CD4-positive, alpha-beta memory T cell (primary cell): Measurements from ENCODE around the gene ATRNL1. TPM values are rescaled to one million over a fixed set of nuclear protein-coding genes. Genes with fewer than 3 reads are reported as not detected.

Experiments used
- CTCF ChIA-PET: fragments of 350-600 bp; sonication (Branson Sonifier 250); formaldehyde crosslinking; loops from one replicate; lab custom pipeline; 2021; ENCODE audit warnings: inconsistent platforms; ENCODE audit not compliant: partially characterized antibody; lab: Charles Lee
- POLR2A ChIA-PET: fragments of 350-600 bp; sonication (Branson Sonifier 250); formaldehyde crosslinking; loops from one replicate; lab custom pipeline; 2021; ENCODE audit not compliant: partially characterized antibody; lab: Charles Lee
- DNase-seq, 5 donors: peaks; one replicate each; pipeline versions ENCODE4 v3.0.0 to v3.0.0-alpha.2; 2020 to 2022; ENCODE audit warnings: mixed read lengths in 1 of 5
- H3K27ac ChIP-seq: one replicate; pipeline ENCODE4 v1.7.0; 2013; ENCODE audit warnings: low read depth, low read length
- H3K27me3 ChIP-seq: 2 replicates; pipeline ENCODE4 v1.7.0; 2013; ENCODE audit warnings: mild to moderate bottlenecking, low read length, moderate library complexity; ENCODE audit not compliant: insufficient read depth
- H3K36me3 ChIP-seq: 2 replicates; pipeline ENCODE4 v1.7.0; 2013; ENCODE audit warnings: mild to moderate bottlenecking, low read length, moderate library complexity; ENCODE audit not compliant: insufficient read depth
- H3K4me1 ChIP-seq: 2 replicates; pipeline ENCODE4 v1.7.0; 2013; ENCODE audit warnings: mild to moderate bottlenecking, low read length, moderate library complexity; ENCODE audit not compliant: insufficient read depth
- H3K4me3 ChIP-seq, 2 donors: one replicate each; pipeline ENCODE4 v1.7.0; 2013; ENCODE audit warnings: low read length in 2 of 2, mild to moderate bottlenecking in 1 of 2
- H3K9me3 ChIP-seq, 2 donors: one replicate each; pipeline ENCODE4 v1.7.0; 2013; ENCODE audit warnings: low read length in 2 of 2, control low read depth in 1 of 2; ENCODE audit not compliant: control insufficient read depth in 1 of 2
- H3K27ac Mint-ChIP-seq, 7 donors: one replicate each; pipeline ENCODE4 v1.8.0; 2020 to 2021; ENCODE audit warnings: mixed read lengths in 7 of 7, mild to moderate bottlenecking in 6 of 7, inconsistent platforms in 3 of 7, moderate library complexity in 3 of 7
- H3K27me3 Mint-ChIP-seq, 2 donors: one replicate each; pipeline ENCODE4 v1.8.0; 2020 to 2021; ENCODE audit warnings: mixed read lengths in 2 of 2
- H3K36me3 Mint-ChIP-seq, 2 donors: one replicate each; pipeline ENCODE4 v1.8.0; 2020 to 2021; ENCODE audit warnings: mixed read lengths in 2 of 2, inconsistent platforms in 1 of 2, mild to moderate bottlenecking in 1 of 2
- H3K4me1 Mint-ChIP-seq, 4 donors: one replicate each; pipeline ENCODE4 v1.8.0; 2020 to 2021; ENCODE audit warnings: mixed read lengths in 4 of 4, mild to moderate bottlenecking in 1 of 4
- H3K4me3 Mint-ChIP-seq, 8 donors: one replicate each; pipeline ENCODE4 v1.8.0; 2020 to 2021; ENCODE audit warnings: mixed read lengths in 8 of 8, mild to moderate bottlenecking in 7 of 8, moderate library complexity in 6 of 8, inconsistent platforms in 3 of 8
- H3K9me3 Mint-ChIP-seq, 8 donors: one replicate each; pipeline ENCODE4 v1.8.0; 2020 to 2021; ENCODE audit warnings: mixed read lengths in 8 of 8, mild to moderate bottlenecking in 5 of 8, inconsistent platforms in 3 of 8, moderate library complexity in 1 of 8
- intact Hi-C: fragments of 100-400 bp; cut with micrococcal nuclease; formaldehyde crosslinking; loops from one replicate; pipeline ENCODE4 v1.15.1; 2023
- polyA plus RNA-seq, 2 donors: library from polyadenylated mRNA; unstranded; fragments of 300-500 nt; fragmentation: Illumina TruSeq; gene quantifications; one replicate each; pipeline ENCODE4 v1.2.3, GENCODE V29; 2021
- total RNA-seq, 2 experiments: library from RNA; stranded (reverse); gene quantifications; one replicate each; pipeline ENCODE4 v1.2.3, GENCODE V29; 2021

The ATRNL1 gene
- total and polyA plus RNA-seq, 4 experiments from 2014 or later, result 0.23 to 0.50 TPM; not detected in 2

GRCh38 chr10:115539142-115539762 lies 446.1 kb downstream of the ATRNL1 start:
- H3K27me3 ChIP-seq, result no peaks in the 10 kb centered on the region
- ChIA-PET POLR2A (no interaction called here), CTCF (no interaction called here)
- intact Hi-C loops, result no loop called here
- no peaks in the 10 kb centered on the region for H3K27me3 Mint-ChIP-seq
- H3K4me3 Mint-ChIP-seq, result no peak overlapping the region
- no peaks in the 10 kb centered on the region for H3K4me1 ChIP-seq
- DNase-seq, result no peak
- no peak overlapping the region for H3K4me3 ChIP-seq
- H3K36me3 Mint-ChIP-seq, result no peaks in the 10 kb centered on the region
- H3K9me3 ChIP-seq, result no peaks in the 10 kb centered on the region
- no peaks in the 10 kb centered on the region for H3K36me3 ChIP-seq
- H3K27ac Mint-ChIP-seq, result no peak overlapping the region
- H3K4me1 Mint-ChIP-seq, result no peaks in the 10 kb centered on the region
- no peak overlapping the region for H3K27ac ChIP-seq
- H3K9me3 Mint-ChIP-seq, result peaks cover 0 to 16% (median 7%) of the 10 kb centered on the region in 8 donors

GRCh38 chr10:115555887-115556402 lies 462.8 kb downstream of the ATRNL1 start:
- peaks cover 0 to 8% (median 4%) of the 10 kb centered on the region in 8 donors for H3K9me3 Mint-ChIP-seq
- Histone ChIP-seq H3K27me3 (no peaks in the 10 kb centered on the region), H3K4me3 (no peak overlapping the region), H3K27ac (no peak overlapping the region), H3K36me3 (no peaks in the 10 kb centered on the region), H3K9me3 (no peaks in the 10 kb centered on the region), H3K4me1 (no peaks in the 10 kb centered on the region)
- ChIA-PET POLR2A (no interaction called here), CTCF (no interaction called here)
- intact Hi-C loops, result no loop called here
- no peaks in the 10 kb centered on the region for H3K36me3 Mint-ChIP-seq
- no peak overlapping the region for H3K4me3 Mint-ChIP-seq
- no peaks in the 10 kb centered on the region for H3K4me1 Mint-ChIP-seq
- H3K27me3 Mint-ChIP-seq, result no peaks in the 10 kb centered on the region
- no peak overlapping the region for H3K27ac Mint-ChIP-seq
- DNase-seq, result no peak

- ChIA-PET POLR2A (no interaction called here), CTCF (no interaction called here)
- no peaks in the 10 kb centered on the region for H3K27me3 ChIP-seq
- Mint-ChIP-seq H3K4me3 (no peak overlapping the region), H3K27me3 (no peaks in the 10 kb centered on the region), H3K9me3 (peaks cover 0 to 10% (median 4%) of the 10 kb centered on the region in 8 donors), H3K27ac (no peak overlapping the region), H3K4me1 (no peaks in the 10 kb centered on the region), H3K36me3 (no peaks in the 10 kb centered on the region)
- no peak overlapping the region for H3K27ac ChIP-seq
- H3K9me3 ChIP-seq, result no peaks in the 10 kb centered on the region
- no peak for DNase-seq
- no peak overlapping the region for H3K4me3 ChIP-seq
- H3K36me3 ChIP-seq, result no peaks in the 10 kb centered on the region
- H3K4me1 ChIP-seq, result no peaks in the 10 kb centered on the region
- intact Hi-C loops, result no loop called here
These were observed 465.1 kb downstream of the ATRNL1 start for GRCh38 chr10:115558252-115558651.

- Mint-ChIP-seq H3K27ac (no peak overlapping the region), H3K4me1 (no peaks in the 10 kb centered on the region), H3K9me3 (peaks cover 0 to 9% (median under 1%) of the 10 kb centered on the region in 8 donors), H3K4me3 (no peak overlapping the region), H3K27me3 (no peaks in the 10 kb centered on the region), H3K36me3 (no peaks in the 10 kb centered on the region)
- Histone ChIP-seq H3K27me3 (no peaks in the 10 kb centered on the region), H3K4me1 (no peaks in the 10 kb centered on the region), H3K36me3 (no peaks in the 10 kb centered on the region), H3K4me3 (no peak overlapping the region), H3K9me3 (no peaks in the 10 kb centered on the region), H3K27ac (no peak overlapping the region)
- intact Hi-C loops, result no loop called here
- ChIA-PET CTCF (no interaction called here), POLR2A (no interaction called here)
- no peak for DNase-seq
These were observed 473.7 kb downstream of the ATRNL1 start for GRCh38 chr10:115566867-115567266.

- Mint-ChIP-seq H3K9me3 (peaks cover 0 to 6% (median 4%) of the 10 kb centered on the region in 8 donors), H3K27ac (no peak overlapping the region), H3K36me3 (no peaks in the 10 kb centered on the region), H3K4me3 (no peak overlapping the region), H3K4me1 (no peaks in the 10 kb centered on the region), H3K27me3 (no peaks in the 10 kb centered on the region)
- no peaks in the 10 kb centered on the region for H3K27me3 ChIP-seq
- ChIA-PET CTCF (no interaction called here), POLR2A (no interaction called here)
- no peak overlapping the region for H3K4me3 ChIP-seq
- no peak for DNase-seq
- no peaks in the 10 kb centered on the region for H3K36me3 ChIP-seq
- no peaks in the 10 kb centered on the region for H3K4me1 ChIP-seq
- no peaks in the 10 kb centered on the region for H3K9me3 ChIP-seq
- intact Hi-C loops, result no loop called here
- H3K27ac ChIP-seq, result no peak overlapping the region
These were observed 479.7 kb downstream of the ATRNL1 start for GRCh38 chr10:115572740-115573455.

GRCh38 chr10:115580239-115580638 lies 487.1 kb downstream of the ATRNL1 start:
- Mint-ChIP-seq H3K27ac (no peak overlapping the region), H3K36me3 (no peaks in the 10 kb centered on the region), H3K4me1 (no peaks in the 10 kb centered on the region), H3K9me3 (peaks cover 0 to 29% (median 8%) of the 10 kb centered on the region in 8 donors), H3K4me3 (no peak overlapping the region), H3K27me3 (no peaks in the 10 kb centered on the region)
- intact Hi-C loops, result no loop called here
- DNase-seq, result no peak
- Histone ChIP-seq H3K36me3 (no peaks in the 10 kb centered on the region), H3K4me1 (no peaks in the 10 kb centered on the region), H3K9me3 (no peaks in the 10 kb centered on the region), H3K27me3 (no peaks in the 10 kb centered on the region), H3K4me3 (no peak overlapping the region), H3K27ac (no peak overlapping the region)
- ChIA-PET CTCF (no interaction called here), POLR2A (no interaction called here)

GRCh38 chr10:115593060-115593459 lies 499.9 kb downstream of the ATRNL1 start:
- intact Hi-C loops, result no loop called here
- no peaks in the 10 kb centered on the region for H3K36me3 ChIP-seq
- Mint-ChIP-seq H3K4me3 (no peak overlapping the region), H3K9me3 (peaks cover 3 to 10% (median 6%) of the 10 kb centered on the region in 8 donors), H3K27me3 (no peaks in the 10 kb centered on the region), H3K4me1 (no peaks in the 10 kb centered on the region), H3K27ac (peak overlapping the region in 1 of 7 donors; percentile 43), H3K36me3 (no peaks in the 10 kb centered on the region)
- ChIA-PET CTCF (no interaction called here), POLR2A (no interaction called here)
- no peaks in the 10 kb centered on the region for H3K27me3 ChIP-seq
- H3K4me3 ChIP-seq, result no peak overlapping the region
- no peaks in the 10 kb centered on the region for H3K9me3 ChIP-seq
- no peak for DNase-seq
- no peak overlapping the region for H3K27ac ChIP-seq
- no peaks in the 10 kb centered on the region for H3K4me1 ChIP-seq
